Astrocyte (in vitro differentiated cells and primary cell): ENCODE measurements around the gene RTRAF.

ENCODE experiments used
- EZH2 ChIP-seq: IDR thresholded peaks from 2 replicates; pipeline ENCODE4 v1.6.1; 2012; ENCODE audit warnings: mild to moderate bottlenecking, low read length, inconsistent platforms; ENCODE audit not compliant: insufficient read depth
- TF ChIP-seq, protein P1 (sequence below): IDR thresholded peaks from 2 replicates; pipeline ENCODE4 v1.5.1; 2011; ENCODE audit warnings: low read depth, mild to moderate bottlenecking, inconsistent platforms, low read length, moderate library complexity; ENCODE audit not compliant: insufficient read depth

DNA sequence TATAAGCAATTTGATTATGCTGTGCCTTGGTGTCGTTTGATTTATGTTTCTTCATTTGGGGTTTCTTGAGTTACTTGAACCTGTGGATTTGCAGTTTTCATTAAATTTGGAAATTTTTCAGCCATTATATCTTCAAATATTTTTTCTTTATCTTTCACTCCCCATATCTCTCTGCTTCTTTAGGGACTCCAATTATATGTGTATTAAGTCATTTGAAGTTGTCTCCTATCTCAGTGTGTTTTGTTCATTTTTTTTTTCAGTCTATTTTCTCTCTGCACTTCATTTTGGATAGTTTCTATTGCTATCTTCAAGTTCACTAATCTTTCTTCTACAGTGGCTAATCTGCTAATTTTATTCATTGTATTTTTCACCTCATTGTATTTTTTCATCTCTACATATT, 29.4 kb upstream of the RTRAF start:
- TF ChIP-seq, protein P1, sequence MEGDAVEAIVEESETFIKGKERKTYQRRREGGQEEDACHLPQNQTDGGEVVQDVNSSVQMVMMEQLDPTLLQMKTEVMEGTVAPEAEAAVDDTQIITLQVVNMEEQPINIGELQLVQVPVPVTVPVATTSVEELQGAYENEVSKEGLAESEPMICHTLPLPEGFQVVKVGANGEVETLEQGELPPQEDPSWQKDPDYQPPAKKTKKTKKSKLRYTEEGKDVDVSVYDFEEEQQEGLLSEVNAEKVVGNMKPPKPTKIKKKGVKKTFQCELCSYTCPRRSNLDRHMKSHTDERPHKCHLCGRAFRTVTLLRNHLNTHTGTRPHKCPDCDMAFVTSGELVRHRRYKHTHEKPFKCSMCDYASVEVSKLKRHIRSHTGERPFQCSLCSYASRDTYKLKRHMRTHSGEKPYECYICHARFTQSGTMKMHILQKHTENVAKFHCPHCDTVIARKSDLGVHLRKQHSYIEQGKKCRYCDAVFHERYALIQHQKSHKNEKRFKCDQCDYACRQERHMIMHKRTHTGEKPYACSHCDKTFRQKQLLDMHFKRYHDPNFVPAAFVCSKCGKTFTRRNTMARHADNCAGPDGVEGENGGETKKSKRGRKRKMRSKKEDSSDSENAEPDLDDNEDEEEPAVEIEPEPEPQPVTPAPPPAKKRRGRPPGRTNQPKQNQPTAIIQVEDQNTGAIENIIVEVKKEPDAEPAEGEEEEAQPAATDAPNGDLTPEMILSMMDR, result no peak
- TF ChIP-seq EZH2, result no peak
